C4-2B (cell line): ENCODE measurements around the gene IKZF2.

Experiments used
- ZFX ChIP-seq: fragments of 450-650 bp; IDR thresholded peaks from 2 replicates; pipeline ENCODE4 v1.6.1; 2017
- TF ChIP-seq, protein P1 (sequence below): fragments of 450-650 bp; conservative IDR thresholded peaks from 2 replicates; pipeline ENCODE4 v1.5.1; 2017; ENCODE audit warnings: mild to moderate bottlenecking

GRCh38 chr2:213069531-213069930 is 81.9 kb downstream of the IKZF2 start:
- TF ChIP-seq, protein P1, sequence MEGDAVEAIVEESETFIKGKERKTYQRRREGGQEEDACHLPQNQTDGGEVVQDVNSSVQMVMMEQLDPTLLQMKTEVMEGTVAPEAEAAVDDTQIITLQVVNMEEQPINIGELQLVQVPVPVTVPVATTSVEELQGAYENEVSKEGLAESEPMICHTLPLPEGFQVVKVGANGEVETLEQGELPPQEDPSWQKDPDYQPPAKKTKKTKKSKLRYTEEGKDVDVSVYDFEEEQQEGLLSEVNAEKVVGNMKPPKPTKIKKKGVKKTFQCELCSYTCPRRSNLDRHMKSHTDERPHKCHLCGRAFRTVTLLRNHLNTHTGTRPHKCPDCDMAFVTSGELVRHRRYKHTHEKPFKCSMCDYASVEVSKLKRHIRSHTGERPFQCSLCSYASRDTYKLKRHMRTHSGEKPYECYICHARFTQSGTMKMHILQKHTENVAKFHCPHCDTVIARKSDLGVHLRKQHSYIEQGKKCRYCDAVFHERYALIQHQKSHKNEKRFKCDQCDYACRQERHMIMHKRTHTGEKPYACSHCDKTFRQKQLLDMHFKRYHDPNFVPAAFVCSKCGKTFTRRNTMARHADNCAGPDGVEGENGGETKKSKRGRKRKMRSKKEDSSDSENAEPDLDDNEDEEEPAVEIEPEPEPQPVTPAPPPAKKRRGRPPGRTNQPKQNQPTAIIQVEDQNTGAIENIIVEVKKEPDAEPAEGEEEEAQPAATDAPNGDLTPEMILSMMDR, result no peak
- TF ChIP-seq ZFX, result no peak
